Esophagus (tissue), 2 donors: ENCODE results near the gene ARHGEF4. TPM values are rescaled to one million over a fixed set of nuclear protein-coding genes. Genes with fewer than 3 reads are reported as not detected.

Experiments
- H3K27ac ChIP-seq, 2 donors: one replicate each; pipeline ENCODE4 v1.5.1; 2013; ENCODE audit warnings: low read depth in 2 of 2, mild to moderate bottlenecking in 2 of 2, inconsistent platforms in 1 of 2, low read length in 1 of 2, moderate library complexity in 1 of 2
- H3K27me3 ChIP-seq, 2 donors: one replicate each; pipeline ENCODE4 v1.6.1; 2013; ENCODE audit warnings: low read length in 2 of 2, control low read depth in 1 of 2, mild to moderate bottlenecking in 1 of 2; ENCODE audit not compliant: insufficient read depth in 2 of 2, control insufficient read depth in 1 of 2
- H3K36me3 ChIP-seq, 2 donors: one replicate each; pipeline ENCODE4 v1.6.1; 2013; ENCODE audit warnings: low read length in 1 of 2; ENCODE audit not compliant: control insufficient read depth in 2 of 2, insufficient read depth in 2 of 2
- H3K4me1 ChIP-seq, 2 donors: one replicate each; pipeline ENCODE4 v1.6.1; 2013; ENCODE audit warnings: low read length in 1 of 2; ENCODE audit not compliant: control insufficient read depth in 2 of 2, insufficient read depth in 2 of 2
- H3K4me3 ChIP-seq, 2 donors: one replicate each; pipeline ENCODE4 v1.5.1; 2013; ENCODE audit warnings: low read length in 2 of 2, mild to moderate bottlenecking in 2 of 2, low read depth in 1 of 2, moderate library complexity in 1 of 2
- H3K9me3 ChIP-seq, 2 donors: one replicate each; pipeline ENCODE4 v1.6.1; 2013; ENCODE audit warnings: mild to moderate bottlenecking in 2 of 2, low read depth in 1 of 2, low read length in 1 of 2, moderate library complexity in 1 of 2; ENCODE audit not compliant: control insufficient read depth in 2 of 2, insufficient read depth in 1 of 2
- WGBS, 2 donors: extraction: QIAGEN DNeasy Blood & Tissue Kit; methylation state at CpG; one replicate each; pipeline ENCODE4 v1.1.7; 2013; 5-methylcytosine and 5-hydroxymethylcytosine counted together
- polyA plus RNA-seq, 2 donors: library from polyadenylated mRNA; stranded (reverse); fragments of 200-250 nt; gene quantifications; one replicate each; pipeline ENCODE4 v1.2.3, GENCODE V29; 2013
- donor health status: healthy with polysubstance abuse.
- donor health status: Bipolar disorder and iron deficiency.

The ARHGEF4 gene
- polyA plus RNA-seq, 2 donors: 32.2 to 98.9 TPM

- H3K4me1 ChIP-seq: peaks cover 0 to 9% of the 10 kb centered on the region in 2 donors
- peaks cover 3 to 72% of the 10 kb centered on the region in 2 donors for H3K36me3 ChIP-seq
- no peaks in the 10 kb centered on the region for H3K27me3 ChIP-seq
- 79 to 83% methylated on average over 32 of the region's 32 CpGs for WGBS, 2 donors
- no peak overlapping the region for H3K27ac ChIP-seq
- H3K4me3 ChIP-seq: no peak overlapping the region
- no peaks in the 10 kb centered on the region for H3K9me3 ChIP-seq
These were observed 209.6 kb downstream of the ARHGEF4 start for GRCh38 chr2:131046028-131046917.

GRCh38 chr2:131046918-131047652 lies 210.4 kb downstream of the ARHGEF4 start:
- 87 to 89% methylated on average over 18 of the region's 18 CpGs for WGBS, 2 donors
- Histone ChIP-seq H3K4me3 (no peak overlapping the region), H3K9me3 (no peaks in the 10 kb centered on the region), H3K4me1 (peaks cover 0 to 2% of the 10 kb centered on the region in 2 donors), H3K27ac (no peak overlapping the region), H3K27me3 (no peaks in the 10 kb centered on the region), H3K36me3 (peaks cover 3 to 67% of the 10 kb centered on the region in 2 donors)

GRCh38 chr2:131047920-131048560 lies 211.3 kb downstream of the ARHGEF4 start:
- WGBS, 2 donors: 83% methylated on average over 11 of the region's 11 CpGs
- Histone ChIP-seq H3K27me3 (no peaks in the 10 kb centered on the region), H3K9me3 (no peaks in the 10 kb centered on the region), H3K27ac (no peak overlapping the region), H3K4me1 (peaks cover 0 to 2% of the 10 kb centered on the region in 2 donors), H3K4me3 (no peak overlapping the region), H3K36me3 (peaks cover 10 to 76% of the 10 kb centered on the region in 2 donors)

GRCh38 chr2:131048641-131049040 lies 211.9 kb downstream of the ARHGEF4 start:
- Histone ChIP-seq H3K9me3 (no peaks in the 10 kb centered on the region), H3K27me3 (no peaks in the 10 kb centered on the region), H3K27ac (no peak overlapping the region), H3K4me3 (no peak overlapping the region), H3K36me3 (peaks cover 10 to 70% of the 10 kb centered on the region in 2 donors), H3K4me1 (peaks cover 0 to 2% of the 10 kb centered on the region in 2 donors)
- 91 to 92% methylated on average over 6 of the region's 6 CpGs for WGBS, 2 donors

- Histone ChIP-seq H3K4me1 (no peaks in the 10 kb centered on the region), H3K27me3 (no peaks in the 10 kb centered on the region), H3K9me3 (no peaks in the 10 kb centered on the region), H3K27ac (no peak overlapping the region), H3K36me3 (peaks cover 12 to 65% of the 10 kb centered on the region in 2 donors), H3K4me3 (no peak overlapping the region)
- WGBS, 2 donors: 89% methylated on average over 7 of the region's 7 CpGs
These were observed 212.5 kb downstream of the ARHGEF4 start for GRCh38 chr2:131049150-131049718.

- 91 to 94% methylated on average over 8 of the region's 8 CpGs for WGBS, 2 donors
- Histone ChIP-seq H3K36me3 (peaks cover 14 to 63% of the 10 kb centered on the region in 2 donors), H3K27ac (no peak overlapping the region), H3K4me1 (peaks cover 0 to 1% of the 10 kb centered on the region in 2 donors), H3K9me3 (no peaks in the 10 kb centered on the region), H3K4me3 (no peak overlapping the region), H3K27me3 (no peaks in the 10 kb centered on the region)
These were observed 214.2 kb downstream of the ARHGEF4 start for GRCh38 chr2:131050896-131051295.

- peaks cover 5 to 6% of the 10 kb centered on the region in 2 donors for H3K4me1 ChIP-seq
- H3K4me3 ChIP-seq: no peak overlapping the region
- H3K9me3 ChIP-seq: no peaks in the 10 kb centered on the region
- no peak overlapping the region for H3K27ac ChIP-seq
- no peaks in the 10 kb centered on the region for H3K27me3 ChIP-seq
- peaks cover 16 to 49% of the 10 kb centered on the region in 2 donors for H3K36me3 ChIP-seq
- 93 to 94% methylated on average over 8 of the region's 8 CpGs for WGBS, 2 donors
These were observed 216.1 kb downstream of the ARHGEF4 start for GRCh38 chr2:131052741-131053263.

GRCh38 chr2:131054488-131054887 lies 217.8 kb downstream of the ARHGEF4 start:
- Histone ChIP-seq H3K4me1 (peaks cover 5 to 6% of the 10 kb centered on the region in 2 donors), H3K4me3 (no peak overlapping the region), H3K27ac (no peak overlapping the region), H3K36me3 (peaks cover 16 to 39% of the 10 kb centered on the region in 2 donors), H3K27me3 (no peaks in the 10 kb centered on the region), H3K9me3 (no peaks in the 10 kb centered on the region)
- WGBS, 2 donors: 92% methylated on average over 7 of the region's 7 CpGs
